Activated naive CD4-positive, alpha-beta T cell treated with anti-CD3 and anti-CD28 coated beads, Interleukin-2, amount 50 U/mL, for 24 hours (primary cell): ENCODE data around the gene HIPK3.
"Not testable (repeated sequence)": the region's sequence is repeated elsewhere in the genome, so short reads cannot be mapped to it uniquely, and the experiment has no call there.

Experiments used
- H3K27ac Mint-ChIP-seq: one replicate; pipeline ENCODE4 v1.8.0; 2021; ENCODE audit warnings: mild to moderate bottlenecking, mixed read lengths
- H3K27me3 Mint-ChIP-seq: one replicate; pipeline ENCODE4 v1.8.0; 2021; ENCODE audit warnings: mixed read lengths
- H3K36me3 Mint-ChIP-seq: one replicate; pipeline ENCODE4 v1.8.0; 2021; ENCODE audit warnings: mixed read lengths
- H3K4me1 Mint-ChIP-seq: one replicate; pipeline ENCODE4 v1.8.0; 2021; ENCODE audit warnings: mixed read lengths
- H3K4me3 Mint-ChIP-seq: one replicate; pipeline ENCODE4 v1.8.0; 2021; ENCODE audit warnings: mild to moderate bottlenecking, mixed read lengths
- H3K9me3 Mint-ChIP-seq: one replicate; pipeline ENCODE4 v1.8.0; 2021; ENCODE audit warnings: mixed read lengths

Gene HIPK3

GRCh38 chr11:33248416-33248971 is 8.7 kb upstream of the HIPK3 start:
- Mint-ChIP-seq H3K27ac (no peak overlapping the region), H3K9me3 (no peaks in the 10 kb centered on the region), H3K4me1 (no peaks in the 10 kb centered on the region), H3K36me3 (no peaks in the 10 kb centered on the region), H3K4me3 (no peak overlapping the region), H3K27me3 (peaks cover 4% of the 10 kb centered on the region)

DNA sequence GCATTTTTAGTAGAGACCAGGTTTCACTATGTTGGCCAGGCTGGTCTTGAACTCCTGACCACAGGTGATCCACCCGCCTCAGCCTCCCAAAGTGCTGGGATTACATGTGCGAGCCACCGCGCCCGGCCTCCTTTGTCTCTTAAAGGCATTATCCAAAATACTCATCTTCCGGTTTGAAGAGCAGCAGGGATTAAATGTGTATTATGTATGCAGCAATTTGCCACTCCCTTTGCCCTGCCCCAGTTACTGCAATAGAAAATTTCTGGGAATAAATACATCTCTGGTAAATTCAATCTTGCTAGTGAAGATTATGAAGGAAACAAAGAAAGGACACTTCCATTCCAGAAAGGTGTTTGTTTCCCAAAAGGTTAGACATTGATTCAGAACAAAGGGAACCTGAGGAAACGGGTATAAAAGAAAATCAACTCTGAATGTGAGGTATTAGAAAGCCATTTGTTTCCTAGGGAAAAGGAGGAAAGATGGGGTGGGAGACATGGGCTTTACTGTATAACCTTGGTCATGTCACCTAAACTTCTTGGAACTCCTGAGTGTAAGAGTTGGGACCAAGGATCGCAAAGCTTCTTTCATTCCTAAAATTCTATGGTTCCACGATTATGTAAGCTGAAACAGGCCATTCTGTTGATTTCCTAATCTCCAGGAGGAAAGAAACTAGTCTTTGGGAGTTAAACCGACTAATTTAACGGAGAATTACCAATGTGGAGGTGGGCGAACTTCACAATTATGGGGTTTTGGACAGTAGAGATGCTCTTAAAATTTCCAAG is 959 bp upstream of the HIPK3 start:
- H3K27ac Mint-ChIP-seq, result peak overlapping the region; percentile 97
- H3K4me3 Mint-ChIP-seq, result peak overlapping the region; percentile 93
- H3K9me3 Mint-ChIP-seq, result no peaks in the 10 kb centered on the region
- peaks cover 28% of the 10 kb centered on the region for H3K4me1 Mint-ChIP-seq
- H3K36me3 Mint-ChIP-seq, result peaks cover under 1% of the 10 kb centered on the region
- no peaks in the 10 kb centered on the region for H3K27me3 Mint-ChIP-seq

- Mint-ChIP-seq H3K4me3 (peak overlapping the region; percentile 93), H3K4me1 (peaks cover 34% of the 10 kb centered on the region), H3K27me3 (no peaks in the 10 kb centered on the region), H3K36me3 (peaks cover 2% of the 10 kb centered on the region), H3K9me3 (no peaks in the 10 kb centered on the region), H3K27ac (peak overlapping the region; percentile 97)
Measured at GRCh38 chr11:33256813-33257159, 395 bp upstream of the HIPK3 start.

DNA sequence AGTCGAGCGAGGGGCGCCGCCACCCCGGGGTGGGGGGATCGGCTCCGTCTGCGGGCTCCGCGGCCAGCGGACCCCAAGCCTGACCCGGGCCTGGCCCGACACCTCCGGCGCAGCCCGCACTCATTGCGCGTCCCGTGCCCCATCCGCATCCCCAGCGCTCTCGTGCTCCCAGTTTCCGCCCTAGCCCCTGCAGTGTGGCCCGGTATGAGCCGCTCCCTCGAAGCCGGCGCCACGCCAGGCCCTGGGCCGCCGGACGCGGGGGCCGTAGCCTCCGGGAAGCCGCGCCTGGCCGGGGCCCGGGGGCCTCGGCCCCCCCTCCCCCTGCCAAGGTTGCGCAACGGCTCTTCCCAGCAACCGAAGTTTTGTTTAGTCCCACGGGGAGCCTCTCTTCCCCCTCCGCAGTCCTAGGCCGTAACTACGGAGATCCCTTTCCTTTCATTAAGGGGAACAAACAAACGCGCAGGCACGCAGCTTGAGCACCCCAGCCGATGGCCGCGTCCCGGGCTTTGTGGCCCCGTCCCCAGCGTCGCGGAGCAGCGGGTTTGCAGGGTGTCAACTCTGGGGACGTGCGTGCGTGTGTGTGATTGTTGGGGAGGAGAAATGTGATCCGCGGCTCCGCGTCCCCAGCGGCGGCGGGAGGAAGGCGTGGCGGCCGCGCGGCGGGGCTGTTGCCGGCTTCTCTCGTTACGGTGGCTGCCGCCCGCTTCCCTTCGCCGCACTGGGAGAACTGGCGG is 883 bp downstream of the HIPK3 start:
- Mint-ChIP-seq H3K36me3 (peaks cover 2% of the 10 kb centered on the region), H3K4me1 (peaks cover 45% of the 10 kb centered on the region), H3K27me3 (no peaks in the 10 kb centered on the region), H3K9me3 (no peaks in the 10 kb centered on the region), H3K27ac (peak overlapping the region; percentile 98), H3K4me3 (peak overlapping the region; percentile 91)

DNA sequence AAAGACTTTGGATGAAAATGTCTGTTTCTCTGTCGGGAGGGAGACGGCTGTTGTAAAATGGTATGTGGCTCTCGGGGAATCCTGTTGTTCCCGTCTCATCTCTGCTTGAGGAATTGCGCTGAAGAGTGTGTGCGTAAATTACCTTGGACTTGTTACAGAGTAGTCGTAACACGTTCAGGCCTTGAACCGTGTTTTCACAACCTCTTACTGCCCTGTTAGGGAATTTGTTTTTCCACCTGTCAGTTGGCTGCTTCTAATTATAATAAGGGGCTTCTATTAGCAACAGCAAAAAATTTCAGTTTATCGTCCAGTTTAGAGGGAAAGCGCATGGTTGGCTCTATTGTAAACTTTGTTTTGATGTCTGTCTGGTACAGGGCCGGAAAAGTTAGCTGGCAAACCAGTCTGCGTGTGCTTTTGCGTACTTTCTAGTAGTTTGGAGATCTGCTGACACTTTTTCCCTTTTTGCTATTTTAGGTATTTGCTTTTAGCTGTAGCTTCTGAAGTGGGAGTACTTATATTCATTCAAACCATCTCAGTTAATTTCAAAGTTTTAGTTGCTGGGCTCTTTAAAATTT is 1.5 kb downstream of the HIPK3 start:
- peaks cover 50% of the 10 kb centered on the region for H3K4me1 Mint-ChIP-seq
- peak overlapping the region; percentile 98 for H3K27ac Mint-ChIP-seq

DNA sequence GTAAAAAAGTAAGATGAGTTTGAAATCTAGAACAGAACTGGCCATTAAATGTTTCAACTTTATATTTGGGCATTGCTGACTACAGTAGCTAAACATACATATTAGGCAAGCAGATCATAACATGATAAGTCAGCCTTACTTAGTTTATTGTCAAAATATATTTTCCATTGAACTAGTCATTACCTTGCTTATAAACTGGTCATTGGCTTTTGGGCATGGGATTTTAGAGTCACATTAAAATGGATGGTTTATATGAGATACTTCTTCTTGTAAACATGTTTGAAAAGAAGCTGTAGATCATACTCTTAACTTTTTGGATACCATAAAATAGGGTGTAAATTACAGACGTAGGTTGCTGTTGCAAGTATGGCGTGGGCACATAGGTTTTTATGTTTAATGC is 2.7 kb downstream of the HIPK3 start:
- H3K27me3 Mint-ChIP-seq, result no peaks in the 10 kb centered on the region
- H3K9me3 Mint-ChIP-seq, result no peaks in the 10 kb centered on the region
- H3K27ac Mint-ChIP-seq, result no peak overlapping the region
- peaks cover 56% of the 10 kb centered on the region for H3K4me1 Mint-ChIP-seq
- H3K36me3 Mint-ChIP-seq, result peaks cover 2% of the 10 kb centered on the region
- peak overlapping the region; percentile 62 for H3K4me3 Mint-ChIP-seq

More for the DNA sequence above, 1.5 kb downstream of the HIPK3 start:
- Mint-ChIP-seq H3K27me3 (no peaks in the 10 kb centered on the region), H3K9me3 (no peaks in the 10 kb centered on the region), H3K4me3 (peak overlapping the region; percentile 91), H3K36me3 (peaks cover 2% of the 10 kb centered on the region)

GRCh38 chr11:33261350-33261749 is 4.2 kb downstream of the HIPK3 start:
- H3K27me3 Mint-ChIP-seq, H3K9me3 Mint-ChIP-seq, H3K4me3 Mint-ChIP-seq, H3K36me3 Mint-ChIP-seq: not testable (repeated sequence)
- H3K4me1 Mint-ChIP-seq, result peaks cover 56% of the 10 kb centered on the region
- H3K27ac Mint-ChIP-seq, result peak overlapping the region; percentile 53

GRCh38 chr11:33262011-33262645 is 4.9 kb downstream of the HIPK3 start:
- peaks cover 53% of the 10 kb centered on the region for H3K4me1 Mint-ChIP-seq
- H3K9me3 Mint-ChIP-seq, result no peaks in the 10 kb centered on the region
- H3K36me3 Mint-ChIP-seq, result peaks cover 2% of the 10 kb centered on the region
- no peak overlapping the region for H3K27ac Mint-ChIP-seq
- no peak overlapping the region for H3K4me3 Mint-ChIP-seq
- no peaks in the 10 kb centered on the region for H3K27me3 Mint-ChIP-seq

- Mint-ChIP-seq H3K27ac (no peak overlapping the region), H3K27me3 (no peaks in the 10 kb centered on the region), H3K9me3 (no peaks in the 10 kb centered on the region), H3K36me3 (peaks cover 2% of the 10 kb centered on the region), H3K4me1 (peaks cover 59% of the 10 kb centered on the region), H3K4me3 (no peak overlapping the region)
Measured at GRCh38 chr11:33263549-33263948, 6.4 kb downstream of the HIPK3 start.

DNA sequence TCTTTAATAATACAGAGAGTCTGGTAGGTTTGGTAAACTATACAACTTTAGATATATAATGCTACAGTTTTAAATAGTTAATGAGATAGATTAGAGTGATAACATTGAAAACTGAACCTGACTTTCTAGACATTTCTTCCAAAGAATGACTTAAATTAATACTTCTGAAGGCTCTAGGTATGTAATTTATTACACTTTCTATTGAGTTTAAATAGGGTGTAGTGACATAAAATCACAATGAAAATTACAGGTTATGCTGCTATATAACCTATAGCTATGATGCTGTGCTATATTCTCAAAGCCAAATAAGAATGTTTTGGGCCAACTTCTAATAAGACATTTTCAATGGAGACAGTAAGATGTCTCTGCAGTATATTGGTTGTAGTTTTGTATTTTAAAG is 7.7 kb downstream of the HIPK3 start:
- no peaks in the 10 kb centered on the region for H3K27me3 Mint-ChIP-seq
- H3K27ac Mint-ChIP-seq, result no peak overlapping the region
- peaks cover 61% of the 10 kb centered on the region for H3K4me1 Mint-ChIP-seq
- H3K9me3 Mint-ChIP-seq, result no peaks in the 10 kb centered on the region
- H3K36me3 Mint-ChIP-seq, result peaks cover 2% of the 10 kb centered on the region
- H3K4me3 Mint-ChIP-seq, result no peak overlapping the region

GRCh38 chr11:33266393-33267215 is 9.4 kb downstream of the HIPK3 start:
- H3K27ac Mint-ChIP-seq, result no peak overlapping the region
- no peak overlapping the region for H3K4me3 Mint-ChIP-seq
- peaks cover 50% of the 10 kb centered on the region for H3K4me1 Mint-ChIP-seq
- H3K9me3 Mint-ChIP-seq, result no peaks in the 10 kb centered on the region
- H3K36me3 Mint-ChIP-seq, result no peaks in the 10 kb centered on the region
- no peaks in the 10 kb centered on the region for H3K27me3 Mint-ChIP-seq

DNA sequence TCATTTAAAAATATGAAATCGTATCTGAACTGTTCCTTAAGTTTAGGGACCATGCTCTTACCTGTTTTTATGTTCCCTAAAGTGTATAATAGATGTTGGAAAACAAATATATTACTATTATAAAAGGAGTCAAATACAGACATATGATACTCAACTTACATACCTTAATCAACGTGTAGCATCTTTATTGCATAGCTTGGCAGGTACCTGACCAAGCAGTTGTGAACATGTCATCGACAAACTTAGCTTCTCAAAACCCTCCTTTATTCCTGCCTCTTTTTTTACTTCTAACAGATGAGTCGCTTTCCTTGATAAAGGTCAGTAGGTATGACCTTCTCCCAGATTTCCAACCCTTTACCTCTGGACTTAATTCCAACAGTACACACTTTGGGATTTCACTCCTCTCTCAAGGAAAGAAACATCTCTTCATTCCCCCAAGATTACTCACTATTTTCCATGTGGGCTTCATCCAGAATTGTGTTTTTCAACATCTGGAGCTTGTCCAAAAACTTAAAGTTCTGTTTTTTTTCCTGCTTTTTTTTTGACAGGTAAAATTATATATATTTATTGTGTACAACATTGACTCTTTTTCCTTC is 11.9 kb downstream of the HIPK3 start:
- H3K9me3 Mint-ChIP-seq, result no peaks in the 10 kb centered on the region
- H3K36me3 Mint-ChIP-seq, result peaks cover 4% of the 10 kb centered on the region
- H3K27ac Mint-ChIP-seq, result no peak overlapping the region
- H3K4me1 Mint-ChIP-seq, result peaks cover 47% of the 10 kb centered on the region
- H3K4me3 Mint-ChIP-seq, result no peak overlapping the region
- no peaks in the 10 kb centered on the region for H3K27me3 Mint-ChIP-seq

DNA sequence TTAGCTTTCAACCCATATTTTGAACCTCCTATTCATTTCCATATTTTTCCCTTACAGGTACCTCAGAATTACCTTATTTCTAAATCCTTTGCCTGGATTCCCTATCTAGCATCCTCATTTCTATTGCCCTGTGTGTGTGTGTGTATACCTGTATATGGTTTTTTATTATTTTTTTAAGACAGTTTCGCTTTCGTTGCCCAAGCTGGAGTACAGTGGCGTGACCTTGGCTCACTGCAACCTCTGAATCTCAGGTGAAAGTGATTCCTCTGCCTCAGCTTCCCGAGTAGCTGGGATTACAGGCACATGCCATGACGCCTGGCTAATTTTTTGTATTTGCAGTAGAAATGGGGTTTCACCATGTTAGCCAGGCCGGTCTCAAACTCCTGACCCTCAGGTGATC is 12.6 kb downstream of the HIPK3 start:
- H3K4me1 Mint-ChIP-seq, result peaks cover 50% of the 10 kb centered on the region
- peaks cover 4% of the 10 kb centered on the region for H3K36me3 Mint-ChIP-seq
- no peak overlapping the region for H3K4me3 Mint-ChIP-seq
- H3K27ac Mint-ChIP-seq, result no peak overlapping the region
- H3K27me3 Mint-ChIP-seq, result no peaks in the 10 kb centered on the region
- no peaks in the 10 kb centered on the region for H3K9me3 Mint-ChIP-seq

DNA sequence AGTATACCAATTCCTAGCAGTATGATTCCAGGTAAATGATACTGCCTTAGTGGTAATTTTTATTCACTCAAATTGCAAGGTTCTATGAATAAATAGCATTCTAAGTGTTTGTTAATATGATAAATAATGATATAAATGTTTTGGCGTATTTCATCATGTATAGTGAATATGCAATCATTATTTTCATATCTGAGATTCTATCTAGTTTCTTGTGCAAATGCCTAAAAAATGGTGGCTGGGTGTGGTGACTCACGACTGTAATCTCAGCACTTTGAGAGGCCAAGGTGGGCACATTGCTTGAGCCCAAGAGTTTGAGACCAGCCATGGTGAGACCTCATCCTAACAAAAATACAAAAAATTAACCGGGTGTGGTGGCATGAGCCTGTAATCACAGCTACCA is 13.9 kb downstream of the HIPK3 start:
- H3K27ac Mint-ChIP-seq, result no peak overlapping the region

More for the DNA sequence above, 13.9 kb downstream of the HIPK3 start:
- H3K4me3 Mint-ChIP-seq, result no peak overlapping the region
- H3K9me3 Mint-ChIP-seq, result no peaks in the 10 kb centered on the region
- H3K4me1 Mint-ChIP-seq, result peaks cover 58% of the 10 kb centered on the region
- H3K36me3 Mint-ChIP-seq, result peaks cover 4% of the 10 kb centered on the region
- no peaks in the 10 kb centered on the region for H3K27me3 Mint-ChIP-seq
